NB4 (cell line): ENCODE results near the gene HAAO.

ENCODE experiments used
- DNase-seq: peaks from one replicate; pipeline ENCODE4 v3.0.0; 2010; ENCODE audit warnings: low read depth
- H3K4me3 ChIP-seq: one replicate; pipeline ENCODE4 v1.5.1; 2011; ENCODE audit warnings: mild to moderate bottlenecking, low read depth, low read length, moderate library complexity
- MYC ChIP-seq: IDR thresholded peaks from 2 replicates; pipeline ENCODE4 v1.6.1; 2011; ENCODE audit warnings: low read depth, low read length
- POLR2A ChIP-seq: IDR thresholded peaks from 2 replicates; pipeline ENCODE4 v1.6.1; 2011; ENCODE audit warnings: mild to moderate bottlenecking; ENCODE audit not compliant: insufficient read length; ENCODE audit errors: extremely low read depth
- TF ChIP-seq, protein P1 (sequence below): IDR thresholded peaks from 2 replicates; pipeline ENCODE4 v1.6.1; 2011; ENCODE audit warnings: low read depth, low read length
- TF ChIP-seq, protein P2 (sequence below): IDR thresholded peaks from one replicate; pipeline ENCODE4 v1.5.1; 2012; ENCODE audit warnings: low read depth, low read length

The HAAO gene

DNA sequence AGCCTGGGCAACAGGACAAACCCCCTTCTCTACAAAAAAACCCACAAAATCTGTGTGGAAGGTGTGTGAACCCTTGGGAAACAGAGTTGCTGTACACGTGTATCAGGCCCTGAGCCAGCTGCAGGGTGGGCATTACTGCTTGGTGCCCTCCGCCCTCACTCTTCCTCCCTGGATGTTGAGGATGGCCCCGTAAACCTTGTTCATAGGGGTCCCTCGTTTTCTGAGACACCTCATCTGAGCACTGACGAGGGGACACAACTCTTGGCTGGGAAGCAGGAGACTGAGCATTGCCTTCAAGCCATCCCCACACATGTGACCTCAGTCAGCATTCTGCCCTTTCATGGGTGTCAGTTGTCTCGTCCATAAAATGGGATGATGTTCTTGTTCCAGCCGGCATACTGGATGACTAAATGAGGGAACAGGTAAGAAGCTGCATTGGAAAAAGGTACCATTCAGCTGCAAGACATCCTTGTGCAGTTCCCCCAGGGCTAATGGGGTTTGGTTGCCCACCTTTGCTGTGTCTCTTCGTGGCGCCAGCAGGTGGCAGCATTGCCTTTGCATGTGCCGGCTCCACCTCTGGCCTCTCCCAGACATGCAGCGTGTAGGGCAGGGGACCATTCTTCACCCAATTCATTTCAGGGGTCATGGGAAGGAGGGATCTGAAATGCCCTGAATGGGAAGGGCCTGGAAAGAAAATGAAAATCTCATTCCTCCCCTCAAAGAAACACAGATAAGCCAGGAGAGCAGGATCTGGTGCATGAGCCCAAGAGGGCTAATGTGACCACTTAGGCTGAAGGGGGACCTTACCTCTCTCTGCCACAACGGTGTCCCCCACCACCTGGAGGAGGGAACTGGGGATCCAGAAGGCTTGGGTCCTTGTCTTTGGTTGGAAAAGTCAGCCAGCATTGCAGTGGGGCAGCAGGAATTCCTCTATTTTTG is 36.4 kb upstream of the HAAO start:
- no peak overlapping the region for H3K4me3 ChIP-seq
- DNase-seq = peak; percentile 85
- TF ChIP-seq MYC (peak; percentile 77), POLR2A (no peak)
- TF ChIP-seq, protein P1, sequence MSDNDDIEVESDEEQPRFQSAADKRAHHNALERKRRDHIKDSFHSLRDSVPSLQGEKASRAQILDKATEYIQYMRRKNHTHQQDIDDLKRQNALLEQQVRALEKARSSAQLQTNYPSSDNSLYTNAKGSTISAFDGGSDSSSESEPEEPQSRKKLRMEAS = peak; percentile 84
- TF ChIP-seq, protein P2, sequence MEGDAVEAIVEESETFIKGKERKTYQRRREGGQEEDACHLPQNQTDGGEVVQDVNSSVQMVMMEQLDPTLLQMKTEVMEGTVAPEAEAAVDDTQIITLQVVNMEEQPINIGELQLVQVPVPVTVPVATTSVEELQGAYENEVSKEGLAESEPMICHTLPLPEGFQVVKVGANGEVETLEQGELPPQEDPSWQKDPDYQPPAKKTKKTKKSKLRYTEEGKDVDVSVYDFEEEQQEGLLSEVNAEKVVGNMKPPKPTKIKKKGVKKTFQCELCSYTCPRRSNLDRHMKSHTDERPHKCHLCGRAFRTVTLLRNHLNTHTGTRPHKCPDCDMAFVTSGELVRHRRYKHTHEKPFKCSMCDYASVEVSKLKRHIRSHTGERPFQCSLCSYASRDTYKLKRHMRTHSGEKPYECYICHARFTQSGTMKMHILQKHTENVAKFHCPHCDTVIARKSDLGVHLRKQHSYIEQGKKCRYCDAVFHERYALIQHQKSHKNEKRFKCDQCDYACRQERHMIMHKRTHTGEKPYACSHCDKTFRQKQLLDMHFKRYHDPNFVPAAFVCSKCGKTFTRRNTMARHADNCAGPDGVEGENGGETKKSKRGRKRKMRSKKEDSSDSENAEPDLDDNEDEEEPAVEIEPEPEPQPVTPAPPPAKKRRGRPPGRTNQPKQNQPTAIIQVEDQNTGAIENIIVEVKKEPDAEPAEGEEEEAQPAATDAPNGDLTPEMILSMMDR = peak; percentile 88

DNA sequence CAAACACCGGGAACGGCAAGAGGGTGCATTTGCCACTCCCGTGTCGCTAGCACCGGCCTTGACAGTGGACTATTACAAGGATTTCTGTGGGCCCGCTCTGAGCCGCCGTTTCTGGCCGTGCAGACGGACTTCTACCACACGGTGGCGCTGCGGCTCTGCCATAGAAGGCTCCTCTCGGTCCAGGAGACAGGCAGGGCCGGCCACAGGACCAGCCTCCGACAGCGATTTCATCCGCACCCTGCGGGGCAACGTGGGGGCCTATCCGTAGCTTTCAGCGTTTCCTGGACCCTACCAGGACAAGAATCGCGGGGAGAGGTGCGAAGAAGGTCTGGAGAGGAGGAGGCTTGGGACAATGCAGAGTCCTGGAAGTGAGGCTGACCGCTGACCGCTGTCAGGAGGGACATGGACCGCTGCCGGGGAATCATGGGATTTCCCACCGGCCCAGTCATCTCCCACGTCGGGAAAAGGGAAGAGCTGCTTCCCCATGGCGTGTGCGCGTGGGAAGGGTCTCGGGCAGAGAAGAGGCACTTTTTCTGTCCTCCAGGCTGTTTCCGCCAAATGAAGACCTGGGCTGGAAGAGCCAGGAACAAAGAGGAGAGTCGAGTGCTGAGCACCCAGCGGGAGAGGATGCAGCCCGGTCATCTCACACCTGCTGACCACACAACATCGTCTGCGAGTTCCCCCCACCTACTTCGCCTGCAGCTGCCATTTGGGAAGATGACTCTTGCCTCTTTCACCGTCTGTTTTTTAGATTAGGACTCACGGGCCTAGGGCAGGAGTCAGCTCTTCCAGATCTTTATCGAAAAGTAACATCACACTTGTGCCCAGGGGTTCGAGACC is 35.5 kb upstream of the HAAO start:
- peak; percentile 90 for DNase-seq
- no peak overlapping the region for H3K4me3 ChIP-seq
- TF ChIP-seq, protein P1 = no peak
- TF ChIP-seq, protein P2 = peak; percentile 81

GRCh38 chr2:42826231-42826630 is 33.8 kb upstream of the HAAO start:
- TF ChIP-seq POLR2A (no peak), MYC (no peak)
- no peak for DNase-seq
- no peak overlapping the region for H3K4me3 ChIP-seq

DNA sequence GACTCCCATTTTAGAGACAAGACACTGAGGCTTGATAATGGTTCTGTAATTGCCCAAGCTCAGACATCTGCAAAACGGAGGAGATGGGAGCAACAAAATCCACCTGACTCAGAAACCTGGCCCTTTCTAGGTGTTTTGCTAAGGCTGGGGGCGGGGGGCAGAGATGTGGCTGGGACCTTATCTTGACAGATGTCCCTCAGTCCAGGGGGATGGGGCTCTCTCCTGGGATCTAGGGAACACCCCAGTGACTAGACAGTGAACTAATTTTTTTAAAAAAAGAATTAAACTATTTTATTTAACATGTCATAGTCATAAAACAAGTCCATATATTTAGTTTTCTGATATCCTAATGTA is 32.0 kb upstream of the HAAO start:
- H3K4me3 ChIP-seq = no peak overlapping the region
- DNase-seq = no peak
- no peak for TF ChIP-seq MYC
- TF ChIP-seq, protein P2 = no peak
- no peak for TF ChIP-seq POLR2A
- TF ChIP-seq, protein P1 = no peak

- no peak overlapping the region for H3K4me3 ChIP-seq
- DNase-seq = no peak
- TF ChIP-seq POLR2A (no peak), MYC (no peak)
- TF ChIP-seq, protein P1 = no peak
- TF ChIP-seq, protein P2 = no peak
These were observed 31.5 kb upstream of the HAAO start for GRCh38 chr2:42823744-42824453.

GRCh38 chr2:42819160-42819559 is 26.8 kb upstream of the HAAO start:
- DNase-seq = peak; percentile 39
- TF ChIP-seq, protein P1 = no peak
- TF ChIP-seq MYC = no peak
- no peak for TF ChIP-seq POLR2A
- TF ChIP-seq, protein P2 = no peak
- no peak overlapping the region for H3K4me3 ChIP-seq
